CD4-positive, alpha-beta T cell (primary cell): ENCODE results near the gene MAZ. TPM values are rescaled to one million over a fixed set of nuclear protein-coding genes. Genes with fewer than 3 reads are reported as not detected.
"Not testable (repeated sequence)": the region's sequence is repeated elsewhere in the genome, so short reads cannot be mapped to it uniquely, and the experiment has no call there.

ENCODE experiments used
- ATAC-seq: fragments of 200-7000 bp; cut with Tn5 transposase; one replicate; pipeline ENCODE4 v1.10.0; 2022; ENCODE audit warnings: mild to moderate bottlenecking; ENCODE audit not compliant: poor library complexity
- CTCF ChIA-PET: fragments of 350-600 bp; sonication (Branson Sonifier 250); formaldehyde crosslinking; loops from one replicate; lab custom pipeline; 2021; ENCODE audit warnings: antibody characterized with exemption, inconsistent platforms; lab: Charles Lee
- POLR2A ChIA-PET: fragments of 350-600 bp; sonication (Branson Sonifier 250); formaldehyde crosslinking; loops from one replicate; lab custom pipeline; 2021; ENCODE audit warnings: antibody characterized with exemption, inconsistent platforms; lab: Charles Lee
- DNase-seq, 14 experiments: peaks; one replicate each; pipeline ENCODE4 v3.0.0-alpha.2; 2013 to 2020; ENCODE audit warnings: mixed read lengths in 2 of 14
- H3K27ac ChIP-seq, 2 donors: one replicate each; pipeline versions ENCODE4 v1.5.1 to v1.7.0; 2013; ENCODE audit warnings: low read length in 2 of 2, low read depth in 1 of 2, mild to moderate bottlenecking in 1 of 2
- H3K27me3 ChIP-seq, 2 experiments: 1 replicate in 1 of 2; 2 replicates in 1 of 2; pipeline versions ENCODE4 v1.6.1 to v1.7.0; 2013; ENCODE audit warnings: low read length in 2 of 2, control low read depth in 1 of 2, mild to moderate bottlenecking in 1 of 2, moderate library complexity in 1 of 2; ENCODE audit not compliant: insufficient read depth in 2 of 2, control insufficient read depth in 1 of 2
- H3K36me3 ChIP-seq: one replicate; pipeline ENCODE4 v1.6.1; 2013; ENCODE audit warnings: low read length, control low read depth; ENCODE audit not compliant: insufficient read depth
- H3K4me1 ChIP-seq: one replicate; pipeline ENCODE4 v1.6.1; 2013; ENCODE audit warnings: low read length, control low read depth; ENCODE audit not compliant: insufficient read depth
- H3K4me3 ChIP-seq: one replicate; pipeline ENCODE4 v1.5.1; 2013; ENCODE audit warnings: mild to moderate bottlenecking, low read length, moderate library complexity
- H3K9me3 ChIP-seq, 2 experiments: 1 replicate in 1 of 2; 2 replicates in 1 of 2; pipeline versions ENCODE4 v1.6.1 to v1.7.0; 2013; ENCODE audit warnings: low read length in 2 of 2, mild to moderate bottlenecking in 2 of 2, control low read depth in 1 of 2, moderate library complexity in 1 of 2; ENCODE audit not compliant: control insufficient read depth in 1 of 2, insufficient read depth in 1 of 2
- H3K27ac Mint-ChIP-seq: one replicate; pipeline ENCODE4 v1.8.0; 2020; ENCODE audit warnings: mixed read lengths
- H3K27me3 Mint-ChIP-seq: one replicate; pipeline ENCODE4 v1.8.0; 2021; ENCODE audit warnings: mixed read lengths
- H3K36me3 Mint-ChIP-seq: one replicate; pipeline ENCODE4 v1.8.0; 2021; ENCODE audit warnings: low read depth, mixed read lengths
- H3K4me1 Mint-ChIP-seq: one replicate; pipeline ENCODE4 v1.8.0; 2021; ENCODE audit warnings: low read depth, mixed read lengths
- H3K4me3 Mint-ChIP-seq: one replicate; pipeline ENCODE4 v1.8.0; 2020; ENCODE audit warnings: mild to moderate bottlenecking, mixed read lengths
- H3K9me3 Mint-ChIP-seq: one replicate; pipeline ENCODE4 v1.8.0; 2020; ENCODE audit warnings: mixed read lengths
- CTCF ChIP-seq: fragments of 200-600 bp; IDR thresholded peaks from one replicate; pipeline ENCODE4 v1.8.0; 2022; ENCODE audit warnings: antibody characterized with exemption, mild to moderate bottlenecking
- intact Hi-C, 2 experiments: fragments of 100-400 bp; cut with DNase I in 1 of 2; cut with micrococcal nuclease in 1 of 2; formaldehyde crosslinking; loops; one replicate each; pipeline versions ENCODE4 v1.15.1 to v1.9.0; 2023 to 2025; cut with DNase I, micrococcal nuclease
- total RNA-seq, 174 experiments: library from RNA in 2 of 174; stranded (reverse) in 2 of 174; gene quantifications; one replicate each; pipeline ENCODE4 v1.2.3 and lab custom pipeline; 2021 to 2026

The MAZ gene
- total RNA-seq, 2 experiments from 2014 or later = 251 to 253 TPM

GRCh38 chr16:29757950-29758466, 48.3 kb upstream of the MAZ start:
- CTCF ChIA-PET = interaction anchor here (0.6 to 3.2 kb wide), 2 partner anchors 20 to 32 kb away, joined by 3 to 19 read pairs; partner anchors contain the start of gene KIF22
- no peak overlapping the region for H3K4me3 ChIP-seq

GRCh38 chr16:29760567-29761279, 45.6 kb upstream of the MAZ start:
- Mint-ChIP-seq H3K27me3 (no peaks in the 10 kb centered on the region), H3K36me3 (no peaks in the 10 kb centered on the region), H3K27ac (no peak overlapping the region), H3K9me3 (no peaks in the 10 kb centered on the region), H3K4me1 (peaks cover 38% of the 10 kb centered on the region), H3K4me3 (no peak overlapping the region)
- ChIA-PET CTCF (no interaction called here), POLR2A (interaction anchor here (1.5 to 1.9 kb wide), 2 partner anchors 14 to 22 kb away, joined by 3 to 4 read pairs; no protein-coding TSS in a partner anchor)
- DNase-seq = no peak
- no peak overlapping the region for H3K4me3 ChIP-seq
- ATAC-seq = no peak
- H3K4me1 ChIP-seq = peaks cover 33% of the 10 kb centered on the region
- intact Hi-C loops = no loop called here
- H3K27me3 ChIP-seq = no peaks in the 10 kb centered on the region
- no peak for TF ChIP-seq CTCF
- H3K9me3 ChIP-seq = no peaks in the 10 kb centered on the region
- no peaks in the 10 kb centered on the region for H3K36me3 ChIP-seq
- no peak overlapping the region for H3K27ac ChIP-seq

More at GRCh38 chr16:29757950-29758466, 48.3 kb upstream of the MAZ start:
- Histone ChIP-seq H3K27ac (no peak overlapping the region), H3K36me3 (no peaks in the 10 kb centered on the region), H3K4me1 (peaks cover 49% of the 10 kb centered on the region), H3K27me3 (no peaks in the 10 kb centered on the region), H3K9me3 (no peaks in the 10 kb centered on the region)
- POLR2A ChIA-PET = interaction anchor here (1.0 to 4.2 kb wide), 3 partner anchors 13 to 56 kb away, joined by 3 to 21 read pairs (median 3); no protein-coding TSS in a partner anchor
- Mint-ChIP-seq H3K27ac (peak overlapping the region; percentile 80), H3K9me3 (no peaks in the 10 kb centered on the region), H3K27me3 (no peaks in the 10 kb centered on the region), H3K4me1 (peaks cover 47% of the 10 kb centered on the region), H3K4me3 (no peak overlapping the region), H3K36me3 (no peaks in the 10 kb centered on the region)
- no peak for ATAC-seq
- intact Hi-C loops = loop anchor here in 1 of 2 experiments (5.0 kb wide), 1 partner anchor 41 kb away; no protein-coding TSS in a partner anchor
- TF ChIP-seq CTCF = no peak
- no peak for DNase-seq

- intact Hi-C loops, H3K9me3 ChIP-seq, H3K27ac ChIP-seq, H3K27me3 ChIP-seq, H3K4me3 Mint-ChIP-seq, H3K36me3 ChIP-seq, H3K27ac Mint-ChIP-seq, H3K4me3 ChIP-seq, ATAC-seq, DNase-seq, H3K27me3 Mint-ChIP-seq, H3K36me3 Mint-ChIP-seq, H3K9me3 Mint-ChIP-seq: not testable (repeated sequence)
- H3K4me1 ChIP-seq = peaks cover 28% of the 10 kb centered on the region
- peaks cover 34% of the 10 kb centered on the region for H3K4me1 Mint-ChIP-seq
- ChIA-PET CTCF (interaction anchor here (0.7 to 0.8 kb wide), 2 partner anchors 29 to 46 kb away, joined by 3 to 4 read pairs; no protein-coding TSS in a partner anchor), POLR2A (interaction anchor here (0.6 to 1.5 kb wide), 2 partner anchors 23 to 688 kb away, joined by 3 read pairs; no protein-coding TSS in a partner anchor)
Observed at GRCh38 chr16:29761280-29761651, 45.1 kb upstream of the MAZ start.
